ENCODE results near the gene ATP9A.

The ATP9A gene

DNA sequence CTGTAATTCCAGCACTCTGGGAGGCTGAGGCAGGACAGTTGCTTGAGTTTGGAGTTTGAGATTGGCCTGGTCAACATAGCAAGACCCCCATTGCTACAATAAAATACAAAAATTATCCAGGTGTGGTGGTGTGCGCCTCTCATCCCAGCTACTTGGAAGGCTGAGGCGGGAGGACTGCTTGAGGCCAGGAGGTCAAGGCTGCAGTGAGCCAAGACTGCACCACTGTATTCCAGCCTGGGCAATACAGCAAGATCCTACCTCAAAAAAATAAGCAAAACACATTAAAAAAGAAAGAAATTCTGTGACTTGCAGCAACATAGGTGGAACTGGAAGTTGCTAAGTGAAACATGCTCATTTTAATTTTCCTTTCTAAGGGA lies 119.6 kb downstream of the ATP9A start:
- no peak for TF ChIP-seq ZBTB48 (tag by site-specific recombination; IDR thresholded peaks at IDR 0.05)
- no peak for TF ChIP-seq ZNF521 (tag by site-specific recombination; IDR thresholded peaks at IDR 0.05)
- peak; percentile 95 for TF ChIP-seq ZNF121 (tag by site-specific recombination; IDR thresholded peaks at IDR 0.05)
- no peak for TF ChIP-seq PRDM1 (tag by site-specific recombination; IDR thresholded peaks at IDR 0.05)
- TF ChIP-seq ZNF544 (tag by site-specific recombination; IDR thresholded peaks at IDR 0.05), result no peak
- Histone ChIP-seq H3K9me3 (ENCODE audit: control insufficient read depth, insufficient read depth, low read depth, low read length) (no peaks in the 10 kb centered on the region), H3K36me3 (ENCODE audit: control insufficient read depth in 2 of 2, insufficient read depth in 1 of 2, low read length in 2 of 2) (peaks cover 3 to 10% of the 10 kb centered on the region in 2 experiments; a peak in 2 of 3 replicates), H3K4me1 (ENCODE audit: control insufficient read depth, insufficient read depth, low read length) (no peaks in the 10 kb centered on the region), H3K27ac (ENCODE audit: extremely low read depth, low read depth, low read length) (no peak overlapping the region), H3K4me3 (ENCODE audit: low read depth, low read length) (no peak overlapping the region)
- ChIA-PET POLR2A (no interaction called here), CTCF (interaction anchor here (0.6 to 1.0 kb wide), 2 partner anchors 203 to 661 kb away, joined by 3 read pairs; no protein-coding TSS in a partner anchor)

DNA sequence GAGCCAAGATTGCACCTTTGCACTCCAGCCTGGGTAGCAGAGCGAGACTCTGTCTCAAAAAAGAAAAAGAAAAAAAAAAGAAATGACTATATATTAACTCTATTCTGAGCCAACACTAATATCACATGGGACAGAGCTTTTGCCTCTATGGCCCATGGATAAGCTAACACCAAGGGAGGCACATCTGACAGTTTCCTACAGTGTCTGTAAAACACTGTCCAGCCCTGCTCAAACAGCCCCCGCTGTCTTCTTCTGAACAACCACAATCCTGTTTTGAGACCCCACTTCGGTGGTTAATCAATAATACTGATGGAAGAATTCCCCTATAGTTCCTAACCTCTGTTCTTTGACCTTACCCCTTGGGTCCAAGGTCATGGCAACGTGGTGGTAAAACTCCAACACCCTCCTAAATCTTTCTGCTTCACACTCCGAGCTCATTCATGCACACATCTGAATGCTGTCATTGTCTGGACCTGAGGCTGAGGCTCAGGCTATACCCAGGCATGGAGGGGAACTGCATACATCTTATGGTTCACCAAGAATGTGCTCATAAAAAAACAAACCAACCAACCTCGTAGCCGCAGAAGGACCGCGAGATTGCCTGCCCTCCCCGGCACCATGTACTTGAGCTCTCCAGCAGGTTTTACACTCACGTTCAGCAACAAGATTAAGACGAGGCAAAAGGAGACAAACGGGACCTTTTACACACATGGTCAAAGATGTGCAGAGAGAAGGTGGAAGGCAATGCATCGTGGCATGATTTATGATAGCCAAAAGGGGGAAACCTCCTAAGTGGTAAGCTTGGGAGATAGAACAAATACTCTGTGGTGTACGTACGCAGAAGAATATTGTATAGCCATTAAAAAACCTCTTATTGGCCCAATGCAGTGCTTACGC lies 120.3 kb downstream of the ATP9A start:
- ChIA-PET POLR2A (no interaction called here), CTCF (interaction anchor here (0.6 to 1.0 kb wide), 3 partner anchors 78 to 661 kb away, joined by 3 read pairs; no protein-coding TSS in a partner anchor)
- Histone ChIP-seq H3K36me3 (ENCODE audit: control insufficient read depth in 2 of 2, insufficient read depth in 1 of 2, low read length in 2 of 2) (peaks cover 3 to 10% of the 10 kb centered on the region in 2 experiments; a peak in 2 of 3 replicates), H3K4me1 (ENCODE audit: control insufficient read depth, insufficient read depth, low read length) (no peaks in the 10 kb centered on the region), H3K27ac (ENCODE audit: extremely low read depth, low read depth, low read length) (no peak overlapping the region), H3K9me3 (ENCODE audit: control insufficient read depth, insufficient read depth, low read depth, low read length) (no peaks in the 10 kb centered on the region), H3K4me3 (ENCODE audit: low read depth, low read length) (no peak overlapping the region)
- TF ChIP-seq ZNF324 (tag by site-specific recombination; IDR thresholded peaks at IDR 0.05) (no peak), ZNF138 (tag by site-specific recombination; IDR thresholded peaks at IDR 0.05; ENCODE audit: borderline replicate concordance) (no peak), GLI4 (tag by site-specific recombination; IDR thresholded peaks at IDR 0.05) (no peak), ZNF16 (tag by site-specific recombination; IDR thresholded peaks at IDR 0.05; ENCODE audit: low read depth) (no peak), WT1 (tag by site-specific recombination; IDR thresholded peaks at IDR 0.05) (no peak), ZNF501 (tag by site-specific recombination; IDR thresholded peaks at IDR 0.05) (no peak), SP3 (tag by site-specific recombination; IDR thresholded peaks at IDR 0.05) (no peak), ZNF692 (tag by site-specific recombination; IDR thresholded peaks at IDR 0.05) (no peak), MEIS1 (CRISPR knock-in tag; IDR thresholded peaks at IDR 0.05; ENCODE audit: borderline replicate concordance) (no peak), ZNF658 (tag by site-specific recombination; IDR thresholded peaks at IDR 0.05) (no peak), ZNF18 (tag by site-specific recombination; IDR thresholded peaks at IDR 0.05) (no peak), ZNF341 (tag by site-specific recombination; IDR thresholded peaks at IDR 0.05; ENCODE audit: low read depth) (no peak), KLF10 (tag by site-specific recombination; IDR thresholded peaks at IDR 0.05) (no peak), ZSCAN30 (tag by site-specific recombination; IDR thresholded peaks at IDR 0.05) (no peak), ZNF76 (tag by site-specific recombination; IDR thresholded peaks at IDR 0.05; ENCODE audit: borderline replicate concordance, low read depth) (no peak)
- TF ChIP-seq, protein P1, sequence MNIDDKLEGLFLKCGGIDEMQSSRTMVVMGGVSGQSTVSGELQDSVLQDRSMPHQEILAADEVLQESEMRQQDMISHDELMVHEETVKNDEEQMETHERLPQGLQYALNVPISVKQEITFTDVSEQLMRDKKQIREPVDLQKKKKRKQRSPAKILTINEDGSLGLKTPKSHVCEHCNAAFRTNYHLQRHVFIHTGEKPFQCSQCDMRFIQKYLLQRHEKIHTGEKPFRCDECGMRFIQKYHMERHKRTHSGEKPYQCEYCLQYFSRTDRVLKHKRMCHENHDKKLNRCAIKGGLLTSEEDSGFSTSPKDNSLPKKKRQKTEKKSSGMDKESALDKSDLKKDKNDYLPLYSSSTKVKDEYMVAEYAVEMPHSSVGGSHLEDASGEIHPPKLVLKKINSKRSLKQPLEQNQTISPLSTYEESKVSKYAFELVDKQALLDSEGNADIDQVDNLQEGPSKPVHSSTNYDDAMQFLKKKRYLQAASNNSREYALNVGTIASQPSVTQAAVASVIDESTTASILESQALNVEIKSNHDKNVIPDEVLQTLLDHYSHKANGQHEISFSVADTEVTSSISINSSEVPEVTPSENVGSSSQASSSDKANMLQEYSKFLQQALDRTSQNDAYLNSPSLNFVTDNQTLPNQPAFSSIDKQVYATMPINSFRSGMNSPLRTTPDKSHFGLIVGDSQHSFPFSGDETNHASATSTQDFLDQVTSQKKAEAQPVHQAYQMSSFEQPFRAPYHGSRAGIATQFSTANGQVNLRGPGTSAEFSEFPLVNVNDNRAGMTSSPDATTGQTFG (tag by site-specific recombination; IDR thresholded peaks at IDR 0.05; ENCODE audit: borderline replicate concordance), result no peak
- TF ChIP-seq, protein P2, sequence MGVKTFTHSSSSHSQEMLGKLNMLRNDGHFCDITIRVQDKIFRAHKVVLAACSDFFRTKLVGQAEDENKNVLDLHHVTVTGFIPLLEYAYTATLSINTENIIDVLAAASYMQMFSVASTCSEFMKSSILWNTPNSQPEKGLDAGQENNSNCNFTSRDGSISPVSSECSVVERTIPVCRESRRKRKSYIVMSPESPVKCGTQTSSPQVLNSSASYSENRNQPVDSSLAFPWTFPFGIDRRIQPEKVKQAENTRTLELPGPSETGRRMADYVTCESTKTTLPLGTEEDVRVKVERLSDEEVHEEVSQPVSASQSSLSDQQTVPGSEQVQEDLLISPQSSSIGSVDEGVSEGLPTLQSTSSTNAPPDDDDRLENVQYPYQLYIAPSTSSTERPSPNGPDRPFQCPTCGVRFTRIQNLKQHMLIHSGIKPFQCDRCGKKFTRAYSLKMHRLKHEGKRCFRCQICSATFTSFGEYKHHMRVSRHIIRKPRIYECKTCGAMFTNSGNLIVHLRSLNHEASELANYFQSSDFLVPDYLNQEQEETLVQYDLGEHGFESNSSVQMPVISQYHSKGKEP (tag by site-specific recombination; IDR thresholded peaks at IDR 0.05), result no peak

Measured in HEK293 (cell line).